HL-60 (cell line): ENCODE measurements around the gene NOTCH3.

Source experiments
- DNase-seq, 2 experiments: peaks; one replicate each; pipeline ENCODE4 v3.0.0-alpha.2; 2010 to 2020; ENCODE audit warnings: low read depth in 1 of 2, low spot score in 1 of 2
- H3K27ac ChIP-seq: fragments of 250-450 bp; sonication (Bioruptor Pico); replicated peaks from 2 replicates; pipeline ENCODE4 v1.5.1; 2020; ENCODE audit warnings: mild to moderate bottlenecking, moderate library complexity
- H3K27me3 ChIP-seq: fragments of 250-450 bp; sonication (Bioruptor Pico); 2 replicates; pipeline ENCODE4 v1.5.1; 2021; ENCODE audit warnings: mild to moderate bottlenecking, moderate library complexity; ENCODE audit not compliant: insufficient read depth, poor library complexity, severe bottlenecking
- H3K4me3 ChIP-seq: replicated peaks from 2 replicates; pipeline ENCODE4 v1.5.1; 2011; ENCODE audit warnings: mild to moderate bottlenecking, control low read depth, low read length; ENCODE audit not compliant: insufficient read depth
- CTCF ChIP-seq: IDR thresholded peaks from one replicate; pipeline ENCODE4 v1.5.1; 2011; ENCODE audit warnings: low read length, control low read depth, inconsistent platforms; ENCODE audit not compliant: insufficient read depth
- GABPA ChIP-seq: IDR thresholded peaks from 2 replicates; pipeline ENCODE4 v1.6.1; 2012; ENCODE audit warnings: low read depth
- POLR2AphosphoS5 ChIP-seq: IDR thresholded peaks from 2 replicates; pipeline ENCODE4 v1.6.1; 2012; ENCODE audit warnings: low read depth
- SPI1 ChIP-seq: IDR thresholded peaks from 2 replicates; pipeline ENCODE4 v1.6.1; 2012; ENCODE audit warnings: low read depth, mild to moderate bottlenecking, borderline replicate concordance
- TF ChIP-seq, protein P1 (sequence below): IDR thresholded peaks from 2 replicates; pipeline ENCODE4 v1.6.1; 2012; ENCODE audit warnings: low read depth; ENCODE audit not compliant: insufficient replicate concordance

The NOTCH3 gene

GRCh38 chr19:15181394-15181793, 19.4 kb downstream of the NOTCH3 start:
- TF ChIP-seq GABPA = no peak
- no peak for TF ChIP-seq POLR2AphosphoS5
- no peak for TF ChIP-seq CTCF
- no peak for TF ChIP-seq SPI1
- TF ChIP-seq, protein P1, sequence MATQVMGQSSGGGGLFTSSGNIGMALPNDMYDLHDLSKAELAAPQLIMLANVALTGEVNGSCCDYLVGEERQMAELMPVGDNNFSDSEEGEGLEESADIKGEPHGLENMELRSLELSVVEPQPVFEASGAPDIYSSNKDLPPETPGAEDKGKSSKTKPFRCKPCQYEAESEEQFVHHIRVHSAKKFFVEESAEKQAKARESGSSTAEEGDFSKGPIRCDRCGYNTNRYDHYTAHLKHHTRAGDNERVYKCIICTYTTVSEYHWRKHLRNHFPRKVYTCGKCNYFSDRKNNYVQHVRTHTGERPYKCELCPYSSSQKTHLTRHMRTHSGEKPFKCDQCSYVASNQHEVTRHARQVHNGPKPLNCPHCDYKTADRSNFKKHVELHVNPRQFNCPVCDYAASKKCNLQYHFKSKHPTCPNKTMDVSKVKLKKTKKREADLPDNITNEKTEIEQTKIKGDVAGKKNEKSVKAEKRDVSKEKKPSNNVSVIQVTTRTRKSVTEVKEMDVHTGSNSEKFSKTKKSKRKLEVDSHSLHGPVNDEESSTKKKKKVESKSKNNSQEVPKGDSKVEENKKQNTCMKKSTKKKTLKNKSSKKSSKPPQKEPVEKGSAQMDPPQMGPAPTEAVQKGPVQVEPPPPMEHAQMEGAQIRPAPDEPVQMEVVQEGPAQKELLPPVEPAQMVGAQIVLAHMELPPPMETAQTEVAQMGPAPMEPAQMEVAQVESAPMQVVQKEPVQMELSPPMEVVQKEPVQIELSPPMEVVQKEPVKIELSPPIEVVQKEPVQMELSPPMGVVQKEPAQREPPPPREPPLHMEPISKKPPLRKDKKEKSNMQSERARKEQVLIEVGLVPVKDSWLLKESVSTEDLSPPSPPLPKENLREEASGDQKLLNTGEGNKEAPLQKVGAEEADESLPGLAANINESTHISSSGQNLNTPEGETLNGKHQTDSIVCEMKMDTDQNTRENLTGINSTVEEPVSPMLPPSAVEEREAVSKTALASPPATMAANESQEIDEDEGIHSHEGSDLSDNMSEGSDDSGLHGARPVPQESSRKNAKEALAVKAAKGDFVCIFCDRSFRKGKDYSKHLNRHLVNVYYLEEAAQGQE = no peak
- H3K4me3 ChIP-seq = no peak overlapping the region
- no peak for DNase-seq
- no peak overlapping the region for H3K27ac ChIP-seq
- no peaks in the 10 kb centered on the region for H3K27me3 ChIP-seq

DNA sequence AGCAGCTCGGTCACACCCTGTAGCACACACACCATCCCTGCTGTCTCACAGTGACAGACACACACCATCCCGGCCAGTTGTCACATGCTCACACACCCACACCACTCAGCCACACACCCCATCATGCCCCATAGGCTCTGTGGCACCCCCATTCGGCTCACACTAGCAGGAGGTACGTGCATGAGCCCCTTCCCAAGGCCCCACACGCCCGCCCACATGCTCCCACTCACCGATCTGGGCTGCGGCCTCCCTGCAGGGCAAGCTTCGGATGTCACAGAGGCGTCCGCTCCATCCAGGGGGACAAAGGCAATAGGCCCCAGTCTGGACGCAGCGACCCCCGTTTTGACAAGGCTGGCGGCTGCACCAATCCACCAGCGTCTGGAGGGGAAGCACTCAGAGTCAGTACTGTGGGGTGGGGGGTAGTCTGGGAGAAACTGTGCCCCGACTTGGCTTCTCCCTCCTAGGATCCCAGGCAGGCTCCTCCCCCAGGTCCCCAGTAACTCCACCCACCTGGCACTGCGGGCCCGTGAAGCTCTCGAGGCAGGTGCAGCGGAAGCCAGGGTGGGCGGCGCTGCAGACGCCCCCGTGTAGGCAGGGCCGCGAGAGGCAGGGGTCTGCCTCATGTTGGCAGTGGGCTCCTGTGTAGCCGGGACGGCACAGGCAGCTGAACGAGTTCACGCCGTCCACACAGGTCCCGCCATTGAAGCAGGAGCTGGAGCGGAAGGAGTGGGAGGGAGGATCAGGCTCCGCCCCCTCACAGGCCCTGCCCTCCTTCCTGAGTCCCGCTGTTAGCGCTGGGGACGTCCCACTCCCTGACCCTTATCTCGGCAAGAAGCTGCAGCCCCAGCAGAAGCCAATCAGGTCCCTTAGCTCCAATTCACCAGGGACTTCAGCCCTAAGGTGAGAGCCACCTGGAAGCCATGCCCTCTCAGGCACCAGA, 20.1 kb downstream of the NOTCH3 start:
- H3K4me3 ChIP-seq = peak overlapping the region; percentile 52
- DNase-seq = peak in 1 of 2 experiments; percentile 42
- TF ChIP-seq CTCF = no peak
- TF ChIP-seq, protein P1 = no peak
- TF ChIP-seq POLR2AphosphoS5 = no peak
- no peak for TF ChIP-seq SPI1
- no peak for TF ChIP-seq GABPA

GRCh38 chr19:15178629-15179308, 22.0 kb downstream of the NOTCH3 start:
- TF ChIP-seq POLR2AphosphoS5 (no peak), GABPA (no peak), SPI1 (no peak), CTCF (no peak)
- TF ChIP-seq, protein P1 = no peak
- Histone ChIP-seq H3K4me3 (no peak overlapping the region), H3K27me3 (no peaks in the 10 kb centered on the region), H3K27ac (no peak overlapping the region)
- DNase-seq = no peak

More for the DNA sequence above, 20.1 kb downstream of the NOTCH3 start:
- Histone ChIP-seq H3K27ac (no peak overlapping the region), H3K27me3 (no peaks in the 10 kb centered on the region)
